Skin epidermis (tissue), 12 donors: ENCODE results near the gene SLC9A9.

Source experiments
- H3K27ac ChIP-seq, 21 experiments: fragments of 200-600 bp; sonication (generic) in 11 of 21; one replicate each; pipeline ENCODE4 v1.5.0; 2020; ENCODE audit warnings: mild to moderate bottlenecking in 3 of 21, inconsistent platforms in 2 of 21, moderate library complexity in 2 of 21
- H3K4me3 ChIP-seq, 7 experiments: fragments of 200-600 bp; sonication (generic) in 2 of 7; one replicate each; pipeline ENCODE4 v1.5.0; 2020; ENCODE audit warnings: inconsistent platforms in 2 of 7, mild to moderate bottlenecking in 2 of 7, moderate library complexity in 1 of 7

The SLC9A9 gene

DNA sequence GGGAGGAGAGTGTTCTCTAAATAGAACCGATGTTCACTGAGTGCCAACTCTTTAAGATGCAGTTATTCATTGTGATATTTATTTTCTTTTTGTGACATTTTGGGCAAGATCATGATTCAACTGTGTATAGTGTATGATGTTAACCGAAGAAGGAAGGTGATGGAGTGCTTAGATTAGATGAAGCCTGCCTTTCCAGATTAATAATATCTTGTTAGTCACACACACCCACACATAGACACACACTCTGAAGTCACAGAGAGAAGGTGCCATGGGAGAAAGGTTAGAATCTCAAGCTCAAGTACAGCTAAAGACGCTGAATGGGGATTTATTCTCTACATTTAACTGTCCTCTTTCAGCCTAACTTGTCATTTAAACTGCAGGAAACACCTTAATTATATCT lies 77.0 kb downstream of the SLC9A9 start:
- Histone ChIP-seq H3K27ac (peak overlapping the region in 1 of 21 experiments; percentile 20), H3K4me3 (no peak overlapping the region)

DNA sequence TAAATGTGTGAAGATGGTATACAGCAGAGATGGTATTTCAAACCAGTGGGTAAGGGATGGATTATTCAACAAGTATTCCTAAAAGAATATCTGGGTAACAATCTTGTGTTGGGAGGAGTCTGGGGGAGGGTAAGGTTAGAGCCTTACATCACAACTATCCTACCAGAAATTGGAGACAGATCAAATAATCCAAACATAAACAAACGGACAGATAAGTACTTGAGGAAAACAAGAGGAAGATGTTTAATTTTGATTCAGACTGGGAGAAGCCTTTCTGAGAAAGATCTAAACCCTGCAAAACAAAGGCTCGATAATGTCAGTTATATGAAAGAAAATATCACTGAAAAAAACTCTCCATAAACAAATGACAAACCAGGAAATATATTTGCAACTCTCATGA lies 77.9 kb downstream of the SLC9A9 start:
- no peak overlapping the region for H3K27ac ChIP-seq

DNA sequence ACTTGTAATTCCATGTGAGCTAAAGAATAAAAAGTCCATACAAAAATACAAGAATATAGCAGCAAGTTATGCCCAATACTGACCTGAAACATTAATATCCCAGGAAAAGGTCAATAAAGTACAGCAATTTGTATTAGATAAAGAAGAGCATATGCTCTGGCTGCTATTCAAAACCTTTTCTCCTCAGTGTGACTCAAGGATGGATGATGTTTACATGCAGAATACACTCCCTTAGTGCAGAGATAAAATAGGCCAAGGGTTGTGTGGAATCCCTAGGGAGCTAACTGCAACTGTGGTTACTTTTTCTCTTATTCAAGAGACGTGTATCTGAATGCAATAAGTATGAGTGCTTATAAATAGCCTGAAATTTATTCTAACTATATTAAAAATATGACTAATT lies 78.7 kb downstream of the SLC9A9 start:
- H3K4me3 ChIP-seq: no peak overlapping the region
- H3K27ac ChIP-seq: no peak overlapping the region

More for the DNA sequence above, 77.9 kb downstream of the SLC9A9 start:
- H3K4me3 ChIP-seq: no peak overlapping the region

DNA sequence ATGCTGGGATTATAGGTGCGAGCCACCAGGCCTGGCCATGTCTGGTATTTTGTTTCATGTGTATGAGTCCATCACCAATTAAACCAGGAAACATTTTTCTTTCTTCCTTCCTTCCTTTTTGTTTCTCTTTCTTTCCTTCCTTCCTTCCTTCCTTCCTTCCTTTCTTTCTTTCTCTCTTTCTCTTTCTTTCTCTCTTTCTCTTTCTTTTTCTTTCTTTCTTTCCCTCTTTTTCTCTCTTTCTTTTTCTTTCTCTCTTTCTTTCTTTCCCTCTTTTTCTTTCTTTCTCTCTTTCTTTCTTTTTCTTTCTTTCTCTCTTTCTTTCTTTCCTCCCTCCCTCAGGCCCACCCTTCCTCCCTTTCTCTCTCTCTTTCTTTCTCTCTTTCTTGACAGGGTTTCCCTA lies 83.4 kb downstream of the SLC9A9 start:
- H3K4me3 ChIP-seq: no peak overlapping the region
- H3K27ac ChIP-seq: no peak overlapping the region

DNA sequence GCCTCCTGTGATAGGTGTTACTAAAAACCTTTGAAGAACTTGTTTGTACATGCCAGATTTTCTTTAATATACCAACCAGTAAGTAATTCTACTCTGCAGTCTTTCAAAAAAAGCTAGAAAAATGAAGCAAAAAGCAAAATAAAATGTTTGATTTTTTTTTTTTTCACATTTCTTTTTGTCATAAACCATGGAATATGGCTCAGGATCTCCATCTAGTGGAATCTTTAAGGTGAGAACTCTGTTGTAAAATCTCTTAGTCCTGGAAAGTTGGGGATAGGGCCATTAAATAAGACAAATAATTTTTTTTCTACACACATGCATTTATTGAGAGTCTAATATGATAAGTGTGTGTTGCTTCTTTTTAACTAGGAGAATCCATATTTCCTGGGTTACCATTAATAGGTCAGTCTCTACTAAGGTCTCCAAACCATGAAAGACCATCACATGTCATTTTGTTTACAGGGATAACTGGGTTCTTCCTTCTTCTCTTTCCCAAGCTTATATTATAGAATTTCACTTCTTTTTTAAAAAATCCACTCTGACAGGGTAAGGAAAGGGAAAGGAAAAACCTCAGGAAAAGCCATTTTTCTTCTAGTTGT lies 84.6 kb downstream of the SLC9A9 start:
- H3K4me3 ChIP-seq: no peak overlapping the region

DNA sequence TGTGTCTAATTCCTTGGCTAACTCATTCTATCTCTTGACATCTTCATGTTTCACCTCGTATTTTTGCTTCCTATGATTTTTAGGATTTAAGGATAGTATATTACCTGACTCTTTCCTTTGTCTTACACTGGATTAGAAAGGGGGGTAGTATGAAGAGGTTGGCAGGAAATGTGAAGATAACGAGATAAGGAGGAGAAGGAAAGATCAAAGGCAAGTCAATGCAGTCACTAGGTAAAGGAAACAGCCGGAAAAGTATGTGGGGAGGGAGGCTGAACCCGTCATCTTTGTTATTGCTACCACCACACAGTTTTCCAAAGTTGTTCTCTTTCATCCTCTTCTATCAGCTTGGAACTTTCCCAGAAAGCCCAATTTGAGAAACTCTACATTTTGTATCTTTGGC lies 90.6 kb downstream of the SLC9A9 start:
- no peak overlapping the region for H3K27ac ChIP-seq
- no peak overlapping the region for H3K4me3 ChIP-seq

More for the DNA sequence above, 84.6 kb downstream of the SLC9A9 start:
- H3K27ac ChIP-seq: no peak overlapping the region

DNA sequence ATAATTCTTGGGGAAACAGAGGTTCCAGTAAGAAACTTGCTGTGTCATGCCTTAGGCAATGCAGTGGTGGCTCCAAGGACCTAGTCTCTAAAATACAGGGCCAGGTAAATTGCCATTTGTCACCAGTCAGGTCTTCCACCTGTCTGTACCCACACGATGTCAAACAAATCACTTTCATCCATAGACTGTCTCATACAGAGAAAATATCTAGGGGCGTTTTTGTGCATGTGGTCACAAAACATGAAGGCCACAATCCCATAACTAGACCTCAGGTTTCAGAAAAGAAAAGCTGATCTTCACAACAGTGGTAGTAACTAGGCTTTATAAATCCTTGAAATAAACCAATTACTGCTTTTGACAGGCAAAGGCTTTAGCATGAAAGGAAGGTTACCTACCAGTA lies 92.3 kb downstream of the SLC9A9 start:
- no peak overlapping the region for H3K4me3 ChIP-seq
- H3K27ac ChIP-seq: no peak overlapping the region

DNA sequence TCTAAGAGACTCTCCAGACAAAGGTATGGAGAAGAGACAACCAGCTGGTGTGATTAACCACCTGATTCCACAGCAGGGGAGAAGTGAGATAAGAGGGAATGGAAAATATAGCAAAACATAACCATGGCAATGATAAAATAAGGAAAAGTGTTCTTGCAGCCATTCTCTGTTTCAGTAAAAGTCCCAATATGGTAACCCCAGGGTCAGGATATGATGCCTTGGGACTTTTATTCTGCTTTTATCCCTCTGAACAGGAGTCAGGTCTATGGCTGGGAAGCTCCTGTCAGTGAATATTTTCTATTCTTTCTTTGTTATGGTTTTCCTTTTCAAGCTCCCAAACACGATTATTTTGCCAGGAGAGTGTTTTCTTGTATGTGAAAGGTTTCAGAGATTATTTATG lies 94.2 kb downstream of the SLC9A9 start:
- Histone ChIP-seq H3K4me3 (no peak overlapping the region), H3K27ac (no peak overlapping the region)

DNA sequence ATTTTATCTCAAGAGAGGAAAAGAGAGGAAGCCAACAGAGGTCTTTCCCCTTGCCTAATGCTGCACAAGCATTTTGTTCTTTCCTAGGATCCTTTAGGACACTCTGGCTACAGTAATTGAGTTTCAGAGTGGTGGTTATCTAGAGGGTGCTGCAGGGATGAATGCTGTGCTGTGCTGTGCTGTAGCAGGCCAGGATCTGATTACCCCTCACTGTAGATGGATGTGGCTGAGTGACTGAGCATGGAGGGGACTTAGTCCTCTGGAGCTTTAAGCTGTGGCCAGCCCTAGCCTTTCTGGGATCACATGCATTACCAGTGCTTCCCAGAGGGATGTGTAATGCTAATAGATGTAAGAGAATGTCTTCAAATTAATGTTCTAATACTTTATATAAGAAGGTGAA lies 94.8 kb downstream of the SLC9A9 start:
- no peak overlapping the region for H3K4me3 ChIP-seq
- H3K27ac ChIP-seq: no peak overlapping the region

DNA sequence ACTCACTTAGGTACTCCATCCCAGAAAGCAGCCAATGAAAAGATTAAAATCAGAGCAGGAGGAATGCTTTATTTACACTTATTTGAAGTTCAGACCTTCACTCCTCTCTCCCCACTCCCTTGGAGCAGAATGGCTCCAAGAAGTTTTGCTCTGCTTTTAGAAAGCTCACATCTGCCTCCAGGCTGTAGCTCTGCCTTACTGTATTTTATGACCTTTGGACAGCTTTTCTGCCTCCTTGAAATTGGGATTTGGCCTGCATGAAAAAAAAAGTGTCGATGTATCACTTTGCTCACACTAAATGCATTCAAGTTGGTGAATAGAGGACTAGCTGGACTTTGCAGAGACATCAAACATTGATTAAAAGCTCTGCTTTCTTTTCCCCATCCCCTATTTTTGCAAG lies 95.3 kb downstream of the SLC9A9 start:
- H3K27ac ChIP-seq: no peak overlapping the region

DNA sequence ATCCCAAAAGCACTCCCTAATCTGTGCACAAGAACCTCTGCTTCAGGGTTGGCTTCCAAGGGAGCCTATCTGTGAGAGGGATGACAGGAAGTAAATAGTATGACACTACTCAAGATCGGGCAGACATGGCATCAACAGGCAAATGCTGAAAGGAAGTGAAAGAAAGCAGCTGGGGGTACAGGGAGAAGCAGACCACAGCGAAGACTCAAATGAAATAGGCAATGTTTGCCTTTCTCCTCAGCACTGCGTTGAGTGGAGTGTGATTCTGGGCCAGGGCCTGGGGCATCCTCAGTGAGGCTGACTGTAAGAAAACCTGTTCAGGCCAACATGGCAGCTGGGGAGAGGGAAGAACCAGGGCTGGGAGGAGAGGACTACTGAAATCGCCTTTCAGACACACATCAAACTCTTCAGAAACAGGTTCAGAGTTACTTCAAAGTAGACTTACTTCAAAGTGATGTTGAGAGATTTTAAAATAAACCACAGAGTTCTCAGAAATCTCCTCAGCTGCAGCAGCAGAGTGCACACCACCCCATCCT lies 96.6 kb downstream of the SLC9A9 start:
- H3K4me3 ChIP-seq: no peak overlapping the region
- peak overlapping the region in 2 of 21 experiments; percentile 25 to 46 for H3K27ac ChIP-seq

More for the DNA sequence above, 95.3 kb downstream of the SLC9A9 start:
- H3K4me3 ChIP-seq: no peak overlapping the region

DNA sequence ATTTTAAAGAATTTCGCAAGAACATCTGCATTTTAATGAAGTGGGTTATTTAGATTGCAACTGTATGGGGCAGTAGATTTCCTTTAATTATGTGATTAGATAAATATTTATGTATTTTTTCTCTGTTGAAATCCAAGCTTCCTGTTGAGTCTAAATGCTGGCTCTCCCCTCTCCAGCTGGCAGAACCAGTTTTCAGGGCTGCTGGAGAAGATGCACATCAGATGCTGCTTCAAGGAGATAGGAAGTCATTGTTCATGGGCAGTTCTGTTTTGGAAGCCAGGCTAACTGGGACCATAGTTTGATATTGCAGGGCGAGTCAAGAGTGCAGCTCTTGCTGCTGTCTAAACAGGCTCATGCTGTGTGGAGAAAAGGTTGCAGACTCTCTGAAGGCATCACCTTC lies 97.4 kb downstream of the SLC9A9 start:
- H3K27ac ChIP-seq: peak overlapping the region in 2 of 21 experiments; percentile 25 to 46

DNA sequence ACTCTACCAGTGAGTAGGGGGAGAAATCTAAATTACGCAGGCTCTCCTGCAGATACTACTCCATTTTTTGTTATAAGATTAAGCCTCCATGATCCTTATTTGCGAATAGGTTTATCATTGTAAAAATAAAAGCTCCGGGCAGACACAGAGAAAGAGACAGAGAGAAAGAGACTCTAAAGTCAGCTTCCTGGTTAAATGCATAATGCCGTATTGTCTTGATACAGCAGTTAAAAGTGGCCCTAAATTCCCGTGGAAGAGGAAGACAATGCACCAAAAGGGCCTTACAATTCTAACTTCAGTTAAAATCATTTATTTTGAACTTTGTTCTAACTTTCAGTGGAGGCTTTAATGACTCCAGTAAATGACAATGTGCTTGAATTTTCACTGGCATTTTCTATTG lies 98.3 kb downstream of the SLC9A9 start:
- Histone ChIP-seq H3K27ac (no peak overlapping the region), H3K4me3 (no peak overlapping the region)

More for the DNA sequence above, 97.4 kb downstream of the SLC9A9 start:
- no peak overlapping the region for H3K4me3 ChIP-seq

DNA sequence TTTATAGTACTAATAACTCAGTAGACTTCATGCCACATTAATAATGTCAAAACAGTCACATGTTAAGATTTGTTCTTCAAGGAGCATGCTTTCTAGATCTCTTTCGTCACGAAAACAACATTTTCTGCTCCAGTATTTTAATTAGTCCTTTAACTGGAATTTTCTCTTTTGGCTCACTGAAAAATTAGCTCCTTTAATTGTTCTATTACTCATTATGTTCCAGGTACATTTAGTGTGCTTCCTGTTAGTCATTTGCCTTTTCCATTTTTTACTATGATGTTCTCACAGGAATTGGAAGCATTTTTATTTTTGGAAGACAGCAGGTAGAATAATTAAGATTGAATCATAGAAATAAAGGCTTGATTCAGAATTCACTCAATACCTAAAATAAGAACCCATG lies 111.2 kb downstream of the SLC9A9 start:
- no peak overlapping the region for H3K27ac ChIP-seq

DNA sequence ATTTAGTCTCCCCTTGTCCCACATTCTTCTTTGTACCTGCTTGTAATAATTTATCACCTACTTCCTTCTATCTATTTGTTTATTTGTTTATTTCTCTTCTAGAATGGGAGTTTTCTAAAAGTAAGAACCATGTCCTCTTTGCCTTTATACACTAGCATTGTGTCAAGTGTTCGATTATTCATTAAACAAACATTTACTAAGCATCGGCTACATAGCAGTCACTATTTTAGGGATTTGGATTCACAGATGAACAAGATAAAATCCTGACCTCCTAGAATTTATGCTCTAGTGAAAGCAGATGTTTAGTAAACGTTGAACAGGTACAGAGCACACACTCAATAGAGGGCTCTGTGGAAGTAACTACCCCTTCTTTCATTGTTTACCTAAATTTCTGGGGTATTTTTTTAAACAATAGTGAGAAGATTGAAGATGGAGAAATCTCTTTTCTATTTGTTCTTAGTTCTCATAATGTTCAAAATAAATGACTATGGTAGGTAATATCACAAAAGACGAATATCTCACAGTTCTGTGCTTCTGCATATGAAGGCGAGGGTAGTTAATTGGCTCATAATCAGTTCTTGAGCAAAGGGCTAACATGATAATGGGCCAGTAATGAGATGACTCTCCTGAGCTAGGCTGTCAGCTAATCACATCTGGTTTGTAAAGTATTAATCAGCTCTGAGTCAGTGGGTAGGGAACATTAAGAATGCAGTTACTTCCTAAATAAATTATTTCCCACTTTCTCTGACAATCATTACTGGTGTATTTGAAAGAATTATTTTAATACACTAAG lies 111.9 kb downstream of the SLC9A9 start:
- Histone ChIP-seq H3K4me3 (no peak overlapping the region), H3K27ac (no peak overlapping the region)

More for the DNA sequence above, 111.2 kb downstream of the SLC9A9 start:
- no peak overlapping the region for H3K4me3 ChIP-seq

DNA sequence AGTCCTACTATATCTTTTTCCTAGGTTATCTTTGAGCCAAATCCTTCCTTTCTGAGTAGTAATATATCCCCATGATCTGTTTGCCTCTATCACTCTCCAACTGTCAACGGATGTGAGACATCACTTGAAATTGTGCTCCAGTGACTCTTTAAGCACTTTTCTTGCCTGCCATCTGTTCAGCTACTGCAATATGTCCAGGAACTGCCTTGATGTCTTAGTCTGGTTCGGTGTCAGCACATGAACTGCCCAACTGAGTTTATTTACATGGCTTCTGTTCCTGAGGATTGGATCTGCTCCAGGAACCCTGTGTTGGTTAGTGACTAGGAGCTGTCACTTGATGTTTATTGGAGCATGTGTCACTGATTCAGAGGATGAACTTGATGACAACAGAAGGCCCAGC lies 116.5 kb downstream of the SLC9A9 start:
- no peak overlapping the region for H3K27ac ChIP-seq

DNA sequence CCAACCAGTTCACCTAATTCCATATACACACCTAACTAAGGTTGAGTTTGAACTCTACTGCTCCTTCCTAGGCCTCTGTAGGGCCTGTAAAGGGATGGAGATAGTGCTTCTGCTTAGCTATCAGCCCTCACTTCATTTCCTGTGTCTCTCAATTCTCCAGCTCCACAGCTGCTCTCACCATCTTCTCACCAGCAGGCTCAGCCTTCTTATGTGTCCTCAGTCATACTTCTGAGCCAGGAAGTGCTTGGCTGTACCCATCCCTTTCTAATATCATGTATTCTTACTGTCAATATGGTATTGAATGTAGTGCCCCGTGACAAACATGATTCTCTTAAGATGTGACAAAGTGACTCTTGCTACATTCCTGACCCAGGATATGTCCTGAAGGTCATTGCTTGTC lies 116.9 kb downstream of the SLC9A9 start:
- H3K27ac ChIP-seq: no peak overlapping the region
- H3K4me3 ChIP-seq: no peak overlapping the region

More for the DNA sequence above, 116.5 kb downstream of the SLC9A9 start:
- no peak overlapping the region for H3K4me3 ChIP-seq

DNA sequence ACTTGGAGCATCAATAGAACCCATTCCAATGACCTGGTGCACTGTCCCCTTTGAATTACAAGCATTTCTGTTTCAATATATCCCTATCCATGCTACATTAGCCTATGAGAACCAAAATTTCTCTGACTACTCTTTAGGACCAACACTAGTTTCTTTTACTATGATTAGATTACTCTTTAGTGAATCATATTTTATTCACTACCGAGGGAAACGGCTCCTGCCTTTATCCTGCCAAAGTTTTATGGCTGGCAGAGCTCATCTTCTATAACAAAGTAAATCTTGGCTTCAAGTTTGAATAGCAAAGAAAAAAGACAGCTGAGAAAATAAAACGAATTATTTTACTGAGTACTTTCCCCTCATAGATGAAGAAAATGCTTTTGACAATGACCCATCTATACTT lies 120.9 kb downstream of the SLC9A9 start:
- Histone ChIP-seq H3K4me3 (no peak overlapping the region), H3K27ac (peak overlapping the region in 1 of 21 experiments; percentile 9)

DNA sequence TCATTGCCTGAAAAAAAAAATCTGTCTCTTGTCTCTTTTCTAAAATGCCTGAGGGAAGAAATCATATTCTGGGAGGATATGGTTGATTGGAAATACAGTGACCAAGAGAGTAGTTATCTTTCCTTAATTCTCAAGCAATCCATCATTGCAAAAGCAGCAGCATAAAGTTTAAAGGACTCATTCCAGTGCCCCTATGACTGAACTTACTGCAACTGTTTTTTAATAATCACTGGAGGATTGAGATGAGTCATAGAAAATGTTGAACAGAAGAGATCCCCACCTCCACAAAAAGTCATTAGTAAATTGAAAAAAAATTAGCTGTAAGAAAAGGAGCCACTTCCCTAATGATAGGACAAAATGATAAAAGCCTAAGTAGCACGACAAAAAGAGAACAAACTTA lies 121.5 kb downstream of the SLC9A9 start:
- Histone ChIP-seq H3K4me3 (no peak overlapping the region), H3K27ac (no peak overlapping the region)

DNA sequence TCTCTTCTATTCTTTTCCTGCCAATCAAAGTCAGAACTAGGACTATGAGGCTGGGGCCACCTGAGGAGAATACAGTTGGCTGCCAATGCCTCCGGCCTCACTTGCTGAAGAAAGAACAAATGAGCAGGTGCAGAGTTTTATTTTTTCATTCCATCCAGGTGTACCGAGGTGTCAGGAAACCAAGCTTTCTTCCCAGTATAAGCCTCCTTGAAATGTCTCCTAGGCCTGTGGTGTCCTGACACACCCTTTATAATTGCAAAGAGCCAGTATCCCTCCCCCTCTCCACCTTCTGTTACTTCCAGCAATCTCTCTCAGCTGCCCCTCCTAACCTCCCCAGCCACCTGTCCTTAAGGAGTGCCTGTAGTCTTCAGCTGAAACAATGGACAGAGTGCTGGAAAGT lies 127.9 kb downstream of the SLC9A9 start:
- no peak overlapping the region for H3K27ac ChIP-seq
- H3K4me3 ChIP-seq: no peak overlapping the region

DNA sequence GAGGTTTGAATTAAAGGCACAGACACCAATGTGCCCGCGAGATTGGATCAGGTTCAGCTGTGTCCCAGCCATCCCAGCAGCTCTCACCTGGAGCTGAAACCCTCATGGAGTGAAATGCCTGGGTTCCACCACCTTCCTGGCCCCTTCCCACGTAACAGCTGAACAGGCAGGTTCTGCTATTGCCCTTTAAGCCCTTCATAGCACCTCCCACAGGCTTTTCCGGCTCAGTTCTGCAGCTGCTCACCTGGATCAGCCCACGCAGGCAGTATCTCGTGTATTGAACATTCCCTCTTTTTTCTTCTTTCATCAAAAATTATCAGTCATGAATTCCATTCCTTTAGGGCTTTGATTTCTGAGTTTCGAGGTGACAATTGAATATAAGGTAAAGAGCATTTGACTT lies 129.8 kb downstream of the SLC9A9 start:
- H3K27ac ChIP-seq: no peak overlapping the region
- no peak overlapping the region for H3K4me3 ChIP-seq
